HG02973 (cell line): ENCODE measurements around the gene RGS1.

Experiments
- ATAC-seq: cut with Tn5 transposase; IDR thresholded peaks from one replicate; pipeline ENCODE4 v1.9.1; 2021; ENCODE audit warnings: moderate library complexity; ENCODE audit not compliant: unreplicated experiment

RGS1 gene

DNA sequence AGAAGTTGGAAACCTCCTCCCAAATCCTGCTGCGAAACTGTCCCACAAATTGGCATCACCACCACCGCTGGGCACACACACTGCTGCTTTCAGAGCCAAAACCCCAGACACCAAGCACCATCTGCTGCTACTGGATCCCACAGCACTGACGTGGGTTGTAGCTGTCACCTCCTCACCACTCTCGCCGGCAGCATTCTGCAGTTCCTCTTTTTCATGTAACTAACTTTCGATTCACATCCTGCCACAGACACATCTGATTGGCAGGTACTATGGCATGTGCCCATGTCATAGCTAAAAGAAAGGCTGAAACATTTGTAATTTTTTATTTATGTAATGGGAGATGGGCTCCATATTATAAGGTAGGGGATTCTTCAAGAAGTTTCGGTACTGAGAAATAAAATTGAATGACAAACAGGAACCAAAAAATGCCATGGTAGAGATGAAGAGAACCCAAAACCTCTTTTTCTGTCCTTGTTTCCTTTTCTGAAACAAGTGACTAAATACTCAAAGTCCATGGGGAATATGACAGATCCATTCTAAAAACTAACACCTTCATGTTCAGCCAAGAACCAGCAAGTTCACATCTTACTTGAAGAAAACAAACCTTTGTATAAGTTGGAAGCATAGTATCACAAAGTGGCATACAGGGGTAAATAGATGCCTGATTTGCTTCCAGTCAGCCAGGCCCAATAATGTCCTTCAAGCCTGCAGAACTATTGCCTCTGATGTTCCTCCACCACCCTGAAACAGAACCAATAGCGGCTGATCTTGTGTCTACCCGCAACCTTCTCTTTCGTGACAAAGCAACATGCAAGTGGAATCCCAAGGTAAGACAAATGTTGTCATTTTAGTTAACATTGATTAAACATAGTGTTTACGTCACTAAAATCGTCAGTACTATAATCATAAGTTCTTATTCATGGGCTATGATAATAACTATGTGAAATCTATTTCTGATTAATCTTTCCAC, 33.8 kb downstream of the RGS1 start:
- ATAC-seq = peak; percentile 99

DNA sequence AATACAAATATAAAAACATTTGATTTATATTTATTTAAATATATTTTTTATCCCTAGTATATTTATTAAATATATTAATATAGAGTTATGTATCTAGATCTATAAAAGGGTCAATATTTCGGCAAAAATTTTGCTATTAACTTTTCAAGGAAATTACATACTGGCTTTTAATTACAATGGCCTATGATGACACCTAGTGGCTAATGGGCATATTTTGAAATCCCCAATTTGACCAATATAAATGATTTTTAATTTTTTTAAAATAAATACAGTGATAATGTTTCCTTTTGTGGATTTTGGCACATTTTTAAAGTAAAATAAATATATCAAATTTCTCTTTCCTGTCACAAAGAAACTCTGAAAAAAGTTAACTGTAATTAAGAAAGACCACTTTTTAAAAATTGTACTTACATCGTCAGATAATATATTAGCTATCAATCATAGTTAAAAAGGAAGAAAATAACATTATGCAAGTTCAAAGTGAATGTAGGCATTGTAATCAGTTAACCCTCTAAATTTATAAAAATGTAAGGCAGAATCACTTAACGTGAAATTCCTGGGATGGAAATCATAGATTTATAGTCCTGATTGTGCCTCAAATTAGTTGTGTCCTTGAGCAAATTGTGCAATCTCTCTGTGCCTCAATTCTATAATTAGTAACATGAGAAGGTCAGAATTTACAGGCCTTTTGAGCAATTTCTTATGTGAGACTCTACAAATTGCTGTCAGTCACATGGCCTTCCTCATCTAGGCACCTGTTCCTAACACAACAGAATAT, 34.7 kb downstream of the RGS1 start:
- no peak for ATAC-seq

DNA sequence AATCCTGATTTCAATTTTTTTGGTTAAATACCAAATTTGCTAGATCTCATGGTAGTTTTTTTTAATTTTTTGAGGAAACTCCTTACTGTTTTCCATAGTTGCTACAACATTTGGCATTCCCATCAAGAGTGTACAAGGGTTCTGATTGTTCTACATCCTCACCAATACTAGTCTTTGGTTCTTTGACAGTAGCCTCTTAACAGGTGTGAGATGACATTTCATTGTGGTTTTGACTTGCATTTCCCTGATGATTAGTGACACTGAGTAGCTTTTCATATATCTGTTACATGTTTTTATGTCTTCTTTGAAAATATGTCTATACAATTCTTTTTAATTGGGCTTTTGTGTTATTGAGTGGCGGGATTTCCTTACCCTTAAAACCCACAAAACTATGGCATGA, 39.5 kb downstream of the RGS1 start:
- ATAC-seq = no peak

DNA sequence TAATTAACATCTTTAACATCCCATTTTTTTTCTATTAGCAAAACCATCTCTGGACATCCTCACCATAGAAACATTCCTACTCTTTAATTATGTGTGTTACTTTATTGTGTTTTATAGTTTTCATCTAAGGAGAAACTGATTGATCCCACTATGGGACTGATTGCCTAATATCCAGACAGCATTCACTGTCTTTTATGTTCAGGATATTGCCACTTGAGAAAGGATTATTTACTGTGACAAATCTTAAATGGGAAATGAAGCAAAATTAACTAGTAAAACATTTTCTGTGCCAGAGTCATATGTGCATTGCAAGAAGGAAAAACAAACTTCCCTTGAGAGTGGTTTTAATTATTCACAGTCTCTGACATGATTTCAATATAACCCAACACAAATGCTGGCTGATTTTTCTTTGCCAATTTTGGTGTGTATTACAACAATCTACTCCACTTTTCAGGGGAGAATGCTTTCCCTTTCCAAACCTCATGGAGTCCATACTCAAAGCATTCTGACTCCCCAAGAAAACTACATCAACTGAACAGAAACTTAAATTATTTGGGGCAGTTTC, 44.6 kb downstream of the RGS1 start:
- ATAC-seq = no peak

DNA sequence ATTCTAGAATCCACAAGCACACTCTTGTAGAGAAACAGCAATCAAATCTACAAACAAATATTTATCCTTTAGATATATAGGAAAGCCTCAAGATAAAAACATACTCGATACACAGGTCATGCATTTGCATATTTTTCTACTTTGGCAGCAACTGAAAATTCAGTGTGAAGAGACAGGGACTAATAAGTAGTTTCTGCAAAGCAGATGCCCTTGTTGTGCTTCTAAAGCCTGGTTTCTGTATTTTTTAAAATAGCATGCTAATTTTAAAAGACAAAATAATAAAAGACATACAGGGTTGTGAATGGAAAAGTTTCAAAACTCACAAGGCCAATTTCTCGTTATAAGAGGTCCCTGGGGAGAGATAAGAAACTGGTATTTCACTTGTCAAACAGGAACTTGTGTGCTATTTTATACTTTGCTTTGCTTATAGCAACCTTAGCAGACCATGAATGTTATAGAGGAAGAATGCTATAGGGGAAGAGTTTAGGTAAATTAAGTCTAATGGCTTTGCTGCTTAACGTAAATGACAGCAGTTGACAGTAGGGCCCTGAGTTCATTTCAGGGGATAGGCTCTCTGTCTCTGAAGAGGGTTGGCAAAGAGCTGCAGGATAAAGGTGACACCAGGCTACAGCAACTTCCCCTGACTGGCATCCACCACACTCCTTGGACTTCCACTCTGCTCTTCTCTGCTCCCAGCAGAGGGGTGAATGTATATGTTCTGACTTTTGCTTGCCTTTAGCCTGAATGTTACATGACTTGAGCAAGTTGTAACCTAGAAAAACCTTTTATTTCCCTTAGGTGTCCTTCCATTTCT, 51.0 kb downstream of the RGS1 start:
- ATAC-seq = peak; percentile 91

DNA sequence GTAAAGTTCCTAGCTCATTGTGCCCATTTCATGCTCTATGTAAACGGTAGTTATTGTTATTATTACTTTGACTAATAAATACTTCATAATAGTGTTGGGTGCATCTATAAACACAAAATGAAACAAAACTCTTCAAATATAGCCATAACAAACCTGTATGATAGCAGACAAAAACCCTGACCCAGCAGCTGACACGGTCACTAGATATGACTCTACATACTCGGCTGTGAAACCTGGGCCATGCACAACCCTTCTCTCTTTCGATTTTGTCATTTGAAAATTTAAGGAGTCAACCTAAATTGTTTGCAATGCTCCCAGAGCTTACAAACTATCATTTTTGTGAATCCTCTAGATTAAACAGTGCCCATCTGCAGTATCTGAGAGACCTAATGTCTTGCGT, 52.3 kb downstream of the RGS1 start:
- ATAC-seq = no peak

DNA sequence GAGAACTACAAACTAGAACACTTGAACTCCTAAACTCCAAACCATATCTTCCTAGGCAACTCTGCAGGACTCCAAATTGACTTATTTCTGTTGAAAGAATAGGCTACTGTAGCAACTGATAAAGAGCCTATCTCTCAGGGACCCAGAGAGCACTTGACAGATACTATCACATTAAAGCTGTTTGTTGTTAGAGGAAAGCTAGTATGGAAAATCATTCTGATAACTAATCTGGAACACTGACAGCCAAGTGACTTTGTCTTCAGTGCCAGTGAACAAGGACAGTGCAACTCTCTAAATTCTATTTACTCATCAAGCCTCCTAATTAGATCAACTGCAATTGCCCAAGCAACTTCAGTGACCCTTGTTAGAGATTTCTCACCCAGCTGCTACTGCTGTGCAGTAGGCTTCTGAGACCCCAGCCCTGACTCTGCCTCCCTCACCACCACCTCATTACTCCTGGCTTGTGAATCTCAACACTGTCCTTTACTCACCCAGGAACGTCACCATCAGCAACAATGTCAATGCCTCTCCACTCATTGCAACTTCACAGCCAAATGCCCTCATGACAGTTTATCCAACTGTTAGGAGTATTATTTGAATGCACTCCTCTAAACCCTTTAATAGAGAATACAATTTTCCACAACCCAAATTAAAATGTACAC, 53.0 kb downstream of the RGS1 start:
- ATAC-seq = no peak

DNA sequence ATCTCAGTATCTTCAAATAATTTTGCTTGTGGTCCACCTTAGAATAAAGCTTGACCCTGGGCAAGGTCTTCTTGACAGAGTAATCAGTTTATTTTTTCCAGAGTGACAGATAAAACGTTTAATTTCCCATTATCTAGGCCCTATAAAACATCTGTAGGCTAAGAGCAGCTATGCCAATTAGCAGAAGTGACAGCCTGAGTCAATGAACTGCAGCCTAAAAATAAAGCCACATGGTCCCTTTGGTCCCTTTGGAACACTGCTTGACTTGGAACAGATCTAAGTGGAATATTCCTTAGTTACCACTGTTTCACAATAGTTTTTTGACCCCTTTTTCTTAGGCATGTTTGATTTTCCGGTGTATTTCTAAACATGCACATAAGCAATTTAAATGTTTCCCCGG, 54.0 kb downstream of the RGS1 start:
- no peak for ATAC-seq
